SK-N-SH treated with all-trans-retinoic acid at 6 μM for 48 hours (cell line): ENCODE results near the gene HMGA1.

Source experiments
- ATAC-seq: fragments of 200-7000 bp; cut with Tn5 transposase; 3 replicates; pipeline ENCODE4 v1.9.1; 2020; ENCODE audit warnings: mild to moderate bottlenecking, moderate library complexity
- ARNTL ChIP-seq: fragments of 450-650 bp; formaldehyde crosslinking; IDR thresholded peaks from 2 replicates; pipeline ENCODE4 v1.5.0; 2020; ENCODE audit warnings: low read depth, mild to moderate bottlenecking, moderate library complexity, borderline replicate concordance
- BACH2 ChIP-seq: fragments of 250-450 bp; sonication (Bioruptor Pico); IDR thresholded peaks from 2 replicates; pipeline ENCODE4 v1.9.0; 2021; ENCODE audit warnings: mild to moderate bottlenecking, borderline replicate concordance
- CSRNP3 ChIP-seq: fragments of 250-450 bp; sonication (Bioruptor Pico); IDR thresholded peaks from 2 replicates; pipeline ENCODE4 v1.5.1; 2021; ENCODE audit warnings: mild to moderate bottlenecking, moderate library complexity
- ESRRG ChIP-seq: fragments of 250-450 bp; sonication (Bioruptor Pico); IDR thresholded peaks from 2 replicates; pipeline ENCODE4 v1.6.1; 2021; ENCODE audit warnings: mild to moderate bottlenecking
- GLIS3 ChIP-seq: fragments of 250-450 bp; sonication (Bioruptor Pico); IDR thresholded peaks from 2 replicates; pipeline ENCODE4 v1.5.0; 2020; ENCODE audit warnings: mild to moderate bottlenecking, moderate library complexity
- ISL1 ChIP-seq: fragments of 250-450 bp; sonication (Bioruptor Pico); IDR thresholded peaks from 2 replicates; pipeline ENCODE4 v2.1.2; 2022; ENCODE audit warnings: mild to moderate bottlenecking, moderate library complexity
- OSR1 ChIP-seq: fragments of 250-450 bp; sonication (Bioruptor Pico); IDR thresholded peaks from 2 replicates; pipeline ENCODE4 v1.8.0; 2022; ENCODE audit warnings: moderate library complexity, mild to moderate bottlenecking, inconsistent platforms
- PATZ1 ChIP-seq: fragments of 250-450 bp; sonication (Bioruptor Pico); IDR thresholded peaks from 2 replicates; pipeline ENCODE4 v1.8.0; 2020; ENCODE audit warnings: mild to moderate bottlenecking, moderate library complexity, borderline replicate concordance
- POU6F1 ChIP-seq: fragments of 250-450 bp; sonication (Bioruptor Pico); IDR thresholded peaks from 2 replicates; pipeline ENCODE4 v1.8.0; 2021; ENCODE audit warnings: low read depth, mild to moderate bottlenecking, moderate library complexity, borderline replicate concordance
- RARB ChIP-seq: fragments of 250-450 bp; sonication (Bioruptor Pico); IDR thresholded peaks from 2 replicates; pipeline ENCODE4 v1.8.0; 2021; ENCODE audit warnings: mild to moderate bottlenecking, moderate library complexity
- SNAI2 ChIP-seq: fragments of 250-450 bp; sonication (Bioruptor Pico); IDR thresholded peaks from 2 replicates; pipeline ENCODE4 v1.5.0; 2020; ENCODE audit warnings: mild to moderate bottlenecking, moderate library complexity
- TCF4 ChIP-seq: fragments of 250-450 bp; sonication (Bioruptor Pico); IDR thresholded peaks from 2 replicates; pipeline ENCODE4 v1.8.0; 2021; ENCODE audit warnings: mild to moderate bottlenecking, moderate library complexity, borderline replicate concordance
- TOX ChIP-seq: fragments of 250-450 bp; sonication (Bioruptor Pico); IDR thresholded peaks from 2 replicates; pipeline ENCODE4 v1.8.0; 2021; ENCODE audit warnings: mild to moderate bottlenecking, moderate library complexity, borderline replicate concordance
- TSHZ2 ChIP-seq: fragments of 250-450 bp; sonication (Bioruptor Pico); IDR thresholded peaks from 2 replicates; pipeline ENCODE4 v1.5.0; 2020; ENCODE audit warnings: mild to moderate bottlenecking, moderate library complexity
- ZC3H10 ChIP-seq: fragments of 250-450 bp; sonication (Bioruptor Pico); IDR thresholded peaks from 2 replicates; pipeline ENCODE4 v1.5.1; 2021; ENCODE audit warnings: mild to moderate bottlenecking, moderate library complexity
- ZFP3 ChIP-seq: fragments of 250-450 bp; sonication (Bioruptor Pico); IDR thresholded peaks from 2 replicates; pipeline ENCODE4 v1.5.0; 2020; ENCODE audit warnings: mild to moderate bottlenecking, moderate library complexity
- ZFP30 ChIP-seq: fragments of 450-650 bp; formaldehyde crosslinking; IDR thresholded peaks from 2 replicates; pipeline ENCODE4 v1.5.0; 2022; ENCODE audit warnings: mild to moderate bottlenecking, moderate library complexity
- ZNF565 ChIP-seq: fragments of 450-650 bp; formaldehyde crosslinking; conservative IDR thresholded peaks from 2 replicates; pipeline ENCODE4 v1.5.0; 2020; ENCODE audit warnings: low read depth, mild to moderate bottlenecking, moderate library complexity
- ZNF70 ChIP-seq: fragments of 450-650 bp; formaldehyde crosslinking; IDR thresholded peaks from 2 replicates; pipeline ENCODE4 v1.5.0; 2020; ENCODE audit warnings: mild to moderate bottlenecking, moderate library complexity
- ZNF8 ChIP-seq: fragments of 450-650 bp; formaldehyde crosslinking; IDR thresholded peaks from 2 replicates; pipeline ENCODE4 v1.5.0; 2020; ENCODE audit warnings: mild to moderate bottlenecking, moderate library complexity

The HMGA1 gene

GRCh38 chr6:34231566-34232336 is 4.9 kb upstream of the HMGA1 start:
- TF ChIP-seq ARNTL (no peak), TSHZ2 (CRISPR knock-in tag) (no peak), ZC3H10 (no peak), ZNF8 (CRISPR knock-in tag) (no peak), ZFP30 (no peak), RARB (no peak), ISL1 (CRISPR knock-in tag) (no peak), ZNF565 (CRISPR knock-in tag) (no peak), OSR1 (CRISPR knock-in tag) (no peak), SNAI2 (no peak), ZNF70 (no peak), BACH2 (CRISPR knock-in tag) (no peak), CSRNP3 (CRISPR knock-in tag) (no peak), ZFP3 (CRISPR knock-in tag) (no peak), ESRRG (CRISPR knock-in tag) (no peak)
- no peak for ATAC-seq

GRCh38 chr6:34232901-34233300 is 3.8 kb upstream of the HMGA1 start:
- no peak for ATAC-seq
- TF ChIP-seq PATZ1 (CRISPR knock-in tag) (no peak), TSHZ2 (CRISPR knock-in tag) (no peak), POU6F1 (no peak), TCF4 (no peak), GLIS3 (CRISPR knock-in tag) (no peak), ZNF8 (CRISPR knock-in tag) (no peak), BACH2 (CRISPR knock-in tag) (no peak), ISL1 (CRISPR knock-in tag) (no peak)

- TF ChIP-seq RARB (no peak), CSRNP3 (CRISPR knock-in tag) (no peak), TOX (no peak), ISL1 (CRISPR knock-in tag) (no peak)
- no peak for ATAC-seq
These were observed 2.8 kb upstream of the HMGA1 start for GRCh38 chr6:34233867-34234266.
